Endothelial cell of coronary artery (primary cell): Measurements from ENCODE around the gene RIPPLY1. TPM values are rescaled to one million over a fixed set of nuclear protein-coding genes. Genes with fewer than 3 reads are reported as not detected.

ENCODE experiments used
- total RNA-seq: library from RNA; depleted of rRNA; stranded (reverse); fragments of >200 nt; gene quantifications from 2 replicates; pipeline ENCODE4 v1.2.3, GENCODE V29; 2014

Gene RIPPLY1
- not detected in 2 replicates for total RNA-seq

DNA sequence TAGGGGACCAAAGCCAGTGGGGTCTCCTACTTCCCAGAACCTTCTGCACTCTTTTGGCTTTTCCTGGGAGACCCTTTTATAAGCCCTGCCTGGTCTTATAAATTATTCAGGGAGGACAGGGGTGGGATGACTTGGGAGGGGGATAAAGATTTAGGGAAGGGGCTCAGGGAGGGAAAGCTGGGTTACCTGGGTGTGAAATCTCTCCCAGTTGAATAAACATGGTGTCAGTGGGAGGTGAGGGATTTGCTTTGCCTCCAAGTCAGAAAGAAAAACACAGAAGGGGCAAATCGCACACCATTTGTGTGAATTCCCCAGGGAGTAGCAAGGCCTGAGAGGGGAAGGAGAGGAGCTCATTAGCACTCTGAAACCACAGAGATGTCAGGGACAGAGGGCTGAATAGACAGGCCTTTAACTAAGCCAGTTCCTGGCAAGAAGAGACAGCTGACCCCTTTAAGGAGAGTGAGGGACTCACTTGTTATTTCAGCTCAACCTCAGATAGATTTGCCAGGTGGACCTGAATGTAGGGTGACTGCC lies at the start of gene RIPPLY1:
Gene RIPPLY1, minus strand, starts transcription at position 51 of the 534 bp plus-strand sequence. CDS start 54 bp downstream, outside the sequence.

GRCh38 chrX:106919932-106920452 lies 16.9 kb upstream of the RIPPLY1 start, which contains the start of gene CLDN2:
CLDN2 (plus strand) TSS chrX:106920402; CDS start chrX:106928229, 7,827 bp downstream.

Other genes with a start within 250 kb of the RIPPLY1 start
- 0.09 TPM in 1 of 2 replicates, not detected in the other for gene RNF128, start 176.6 kb downstream of the RIPPLY1 start, total RNA-seq
- gene TBC1D8B, start 100.7 kb downstream of the RIPPLY1 start, total RNA-seq: 3.3 and 6.4 TPM in 2 replicates
- gene CLDN2, start 17.1 kb upstream of the RIPPLY1 start, total RNA-seq: not detected in 2 replicates
- gene MORC4, start 96.9 kb upstream of the RIPPLY1 start, total RNA-seq: 13.6 and 14.3 TPM in 2 replicates
- gene RBM41, start 215.5 kb upstream of the RIPPLY1 start, total RNA-seq: 10.7 and 11.7 TPM in 2 replicates